Loucy (cell line): Measurements from ENCODE around the gene TRPM5.

Source experiments
- EZH2phosphoT487 ChIP-seq: fragments of 200-600 bp; IDR thresholded peaks from 2 replicates; pipeline ENCODE4 v1.6.1; 2018; ENCODE audit warnings: antibody characterized with exemption, mild to moderate bottlenecking, moderate library complexity, borderline replicate concordance
- TF ChIP-seq, protein P1 (sequence below): fragments of 200-600 bp; sonication (generic); conservative IDR thresholded peaks from 2 replicates; pipeline ENCODE4 v1.5.1; 2014; ENCODE audit warnings: mild to moderate bottlenecking, antibody characterized with exemption, low read length

DNA sequence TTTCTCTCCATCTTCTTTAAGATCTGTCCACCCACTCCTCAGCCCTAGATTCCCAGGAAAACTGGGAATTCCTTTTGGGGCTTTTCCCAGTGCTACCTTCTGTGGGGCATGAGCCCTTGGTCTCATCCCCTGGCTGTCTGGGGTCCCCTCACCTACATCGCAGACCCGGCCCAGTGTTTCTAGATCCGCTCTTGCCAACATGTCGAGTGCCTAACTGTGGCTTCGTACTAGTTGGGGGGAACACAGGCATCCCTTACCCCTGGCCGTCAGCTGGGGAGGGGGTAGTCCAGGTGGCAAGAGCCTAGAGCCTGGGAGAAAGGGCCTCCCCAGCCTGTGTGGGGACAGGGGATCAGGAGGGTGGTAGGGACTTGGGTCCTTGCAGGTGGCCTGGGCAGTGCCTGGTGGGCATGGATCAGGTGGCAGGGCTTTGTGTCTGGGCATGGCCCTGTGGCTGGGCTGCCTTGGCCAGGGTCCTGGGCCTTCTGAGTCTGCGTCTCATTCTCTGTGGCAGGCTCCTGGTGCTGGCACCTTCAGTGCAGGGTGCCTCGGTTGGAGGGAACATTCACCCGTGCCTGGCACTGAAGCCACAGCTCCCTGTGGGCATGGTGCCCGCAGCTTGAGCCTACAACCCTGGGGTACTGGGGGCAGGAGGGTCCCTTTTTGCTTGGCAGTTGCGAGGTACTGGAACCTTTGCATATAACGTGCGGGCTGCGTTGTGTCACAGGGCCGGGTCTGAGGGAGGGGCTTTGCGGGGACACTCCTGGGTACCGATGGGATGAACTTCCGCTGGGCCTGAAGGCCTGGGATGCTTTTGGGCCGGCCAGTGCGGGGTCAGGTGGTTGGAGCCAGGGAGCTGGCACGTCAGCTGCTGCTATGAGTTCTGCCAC lies 4.6 kb upstream of the TRPM5 start:
- TF ChIP-seq, protein P1, sequence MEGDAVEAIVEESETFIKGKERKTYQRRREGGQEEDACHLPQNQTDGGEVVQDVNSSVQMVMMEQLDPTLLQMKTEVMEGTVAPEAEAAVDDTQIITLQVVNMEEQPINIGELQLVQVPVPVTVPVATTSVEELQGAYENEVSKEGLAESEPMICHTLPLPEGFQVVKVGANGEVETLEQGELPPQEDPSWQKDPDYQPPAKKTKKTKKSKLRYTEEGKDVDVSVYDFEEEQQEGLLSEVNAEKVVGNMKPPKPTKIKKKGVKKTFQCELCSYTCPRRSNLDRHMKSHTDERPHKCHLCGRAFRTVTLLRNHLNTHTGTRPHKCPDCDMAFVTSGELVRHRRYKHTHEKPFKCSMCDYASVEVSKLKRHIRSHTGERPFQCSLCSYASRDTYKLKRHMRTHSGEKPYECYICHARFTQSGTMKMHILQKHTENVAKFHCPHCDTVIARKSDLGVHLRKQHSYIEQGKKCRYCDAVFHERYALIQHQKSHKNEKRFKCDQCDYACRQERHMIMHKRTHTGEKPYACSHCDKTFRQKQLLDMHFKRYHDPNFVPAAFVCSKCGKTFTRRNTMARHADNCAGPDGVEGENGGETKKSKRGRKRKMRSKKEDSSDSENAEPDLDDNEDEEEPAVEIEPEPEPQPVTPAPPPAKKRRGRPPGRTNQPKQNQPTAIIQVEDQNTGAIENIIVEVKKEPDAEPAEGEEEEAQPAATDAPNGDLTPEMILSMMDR: no peak
- TF ChIP-seq EZH2phosphoT487: no peak
